ENCODE results near the gene MBD5.

GRCh38 chr2:148221166-148221565, 200.3 kb downstream of the MBD5 start:
- TF ChIP-seq CTCF (IDR thresholded peaks at IDR 0.05) (no peak), POLR2A (IDR thresholded peaks at IDR 0.05) (no peak)

Data from Peyer's patch (tissue), 4 donors.